Esophagus muscularis mucosa (tissue), 3 donors: ENCODE results near the gene AFF3.

ENCODE experiments used
- CTCF ChIP-seq, 3 experiments: fragments of 200-600 bp in 2 of 3; fragments of 450-650 bp in 1 of 3; sonication (generic) in 2 of 3; IDR thresholded peaks; one replicate each; pipeline ENCODE4 v1.5.1; 2017 to 2019; ENCODE audit warnings: antibody characterized with exemption in 3 of 3, mild to moderate bottlenecking in 2 of 3, moderate library complexity in 1 of 3
- POLR2A ChIP-seq: fragments of 450-650 bp; IDR thresholded peaks from one replicate; pipeline ENCODE4 v1.6.1; 2017; ENCODE audit warnings: antibody characterized with exemption, moderate library complexity, mild to moderate bottlenecking, low read depth

- TF ChIP-seq CTCF (IDR thresholded peaks at IDR 0.05), result no peak
- no peak for TF ChIP-seq POLR2A
These were observed 464.6 kb downstream of the AFF3 start for GRCh38 chr2:99677814-99678213.
